CD14-positive monocyte (primary cell): ENCODE measurements around the gene PAQR5. TPM values are rescaled to one million over a fixed set of nuclear protein-coding genes. Genes with fewer than 3 reads are reported as not detected.

ENCODE experiments used
- DNase-seq, 3 donors: peaks; one replicate each; pipeline ENCODE4 v3.0.0-alpha.2; 2011 to 2022
- H2AFZ ChIP-seq: 2 replicates; pipeline ENCODE4 v1.6.0; 2012; ENCODE audit warnings: mild to moderate bottlenecking, low read depth, low read length, inconsistent platforms; ENCODE audit not compliant: insufficient read depth, poor library complexity, severe bottlenecking
- H3K27ac ChIP-seq, 2 donors: 1 replicate in 1 of 2; 2 replicates in 1 of 2; pipeline ENCODE4 v1.5.1; 2012 to 2013; ENCODE audit warnings: low read length in 2 of 2, control low read depth in 1 of 2, inconsistent platforms in 1 of 2, low read depth in 1 of 2, mild to moderate bottlenecking in 1 of 2
- H3K27me3 ChIP-seq, 2 donors: one replicate each; pipeline versions ENCODE4 v1.6.0 to v1.6.1; 2011 to 2013; ENCODE audit warnings: low read length in 2 of 2; ENCODE audit not compliant: control insufficient read depth in 2 of 2, insufficient read depth in 2 of 2
- H3K36me3 ChIP-seq, 2 donors: replicated peaks in 1 of 2; 1 replicate in 1 of 2; 2 replicates in 1 of 2; pipeline versions ENCODE4 v1.5.1 to v1.6.1; 2012 to 2013; ENCODE audit warnings: low read length in 2 of 2, control low read depth in 1 of 2, inconsistent platforms in 1 of 2, mild to moderate bottlenecking in 1 of 2; ENCODE audit not compliant: insufficient read depth in 2 of 2, control insufficient read depth in 1 of 2
- H3K4me1 ChIP-seq, 2 donors: 1 replicate in 1 of 2; 2 replicates in 1 of 2; pipeline versions ENCODE4 v1.5.1 to v1.6.1; 2012 to 2013; ENCODE audit warnings: low read length in 2 of 2, control low read depth in 1 of 2, inconsistent platforms in 1 of 2, mild to moderate bottlenecking in 1 of 2, moderate library complexity in 1 of 2; ENCODE audit not compliant: insufficient read depth in 2 of 2, control insufficient read depth in 1 of 2
- H3K4me2 ChIP-seq: replicated peaks from 2 replicates; pipeline ENCODE3; 2012; ENCODE audit warnings: low read length, moderate library complexity, mild to moderate bottlenecking; ENCODE audit not compliant: poor library complexity, severe bottlenecking; ENCODE audit errors: extremely low read depth
- H3K4me3 ChIP-seq, 3 experiments: fragments of 200-600 bp in 1 of 3; sonication (generic) in 1 of 3; replicated peaks in 1 of 3; 1 replicate in 2 of 3; 2 replicates in 1 of 3; pipeline ENCODE4 v1.5.1; 2011 to 2013; ENCODE audit warnings: low read length in 3 of 3, mild to moderate bottlenecking in 3 of 3, control low read depth in 2 of 3, low read depth in 2 of 3, inconsistent platforms in 1 of 3, moderate library complexity in 1 of 3
- H3K79me2 ChIP-seq: 2 replicates; pipeline ENCODE4 v1.6.0; 2012; ENCODE audit warnings: mild to moderate bottlenecking, control low read depth, inconsistent platforms, low read length, moderate library complexity; ENCODE audit not compliant: insufficient read depth
- H3K9ac ChIP-seq: 2 replicates; pipeline ENCODE4 v1.6.0; 2017; ENCODE audit warnings: low read length, mild to moderate bottlenecking; ENCODE audit not compliant: insufficient read depth, poor library complexity, severe bottlenecking
- H3K9me3 ChIP-seq, 2 donors: replicated peaks in 1 of 2; 1 replicate in 1 of 2; 2 replicates in 1 of 2; pipeline versions ENCODE4 v1.5.1 to v1.6.1; 2012 to 2013; ENCODE audit warnings: low read length in 2 of 2, control low read depth in 1 of 2; ENCODE audit not compliant: control insufficient read depth in 1 of 2, insufficient read depth in 1 of 2
- H4K20me1 ChIP-seq: 2 replicates; pipeline ENCODE4 v1.6.0; 2012; ENCODE audit warnings: mild to moderate bottlenecking, low read length, control low read depth, moderate library complexity; ENCODE audit not compliant: insufficient read depth
- H3K27ac Mint-ChIP-seq, 7 donors: one replicate each; pipeline ENCODE4 v1.8.0; 2020; ENCODE audit warnings: mild to moderate bottlenecking in 7 of 7, mixed read lengths in 7 of 7, moderate library complexity in 6 of 7, inconsistent platforms in 2 of 7
- H3K27me3 Mint-ChIP-seq, 3 donors: one replicate each; pipeline ENCODE4 v1.8.0; 2021 to 2022; ENCODE audit warnings: low read depth in 3 of 3, mild to moderate bottlenecking in 3 of 3, mixed read lengths in 3 of 3, moderate library complexity in 3 of 3, inconsistent platforms in 1 of 3
- H3K36me3 Mint-ChIP-seq, 2 donors: one replicate each; pipeline ENCODE4 v1.8.0; 2020; ENCODE audit warnings: mixed read lengths in 2 of 2, inconsistent platforms in 1 of 2, mild to moderate bottlenecking in 1 of 2
- H3K4me1 Mint-ChIP-seq: one replicate; pipeline ENCODE4 v1.8.0; 2020; ENCODE audit warnings: mild to moderate bottlenecking, mixed read lengths
- H3K4me3 Mint-ChIP-seq, 2 donors: one replicate each; pipeline ENCODE4 v1.8.0; 2020; ENCODE audit warnings: mild to moderate bottlenecking in 2 of 2, mixed read lengths in 2 of 2, moderate library complexity in 1 of 2
- H3K9me3 Mint-ChIP-seq, 7 donors: one replicate each; pipeline ENCODE4 v1.8.0; 2020 to 2022; ENCODE audit warnings: mixed read lengths in 7 of 7, mild to moderate bottlenecking in 6 of 7, moderate library complexity in 6 of 7, inconsistent platforms in 2 of 7
- WGBS: methylation state at CpG from one replicate; pipeline ENCODE4 v1.1.5; 2013; ENCODE audit warnings: missing lambda C conversion rate; ENCODE audit not compliant: insufficient coverage; 5-methylcytosine and 5-hydroxymethylcytosine counted together
- intact Hi-C, 2 donors: fragments of 100-400 bp; cut with micrococcal nuclease; formaldehyde crosslinking; loops; one replicate each; pipeline versions ENCODE4 v1.15.0 to v1.15.1; 2023
- polyA plus RNA-seq, 3 donors: library from polyadenylated mRNA; depleted of rRNA in 1 of 3; unstranded in 2 of 3; stranded (reverse) in 1 of 3; fragments of 300-500 nt in 2 of 3; fragments of >200 nt in 1 of 3; fragmentation: Illumina TruSeq in 2 of 3; gene quantifications; 1 replicate in 2 of 3; 2 replicates in 1 of 3; pipeline ENCODE4 v1.2.3, GENCODE V29; 2012 to 2021
- TF ChIP-seq, protein P1 (sequence below): fragments of 200-600 bp; IDR thresholded peaks from one replicate; pipeline ENCODE4 v1.8.0; 2022; ENCODE audit warnings: antibody characterized with exemption, mild to moderate bottlenecking

Gene PAQR5
- polyA plus RNA-seq, 3 donors = not detected

DNA sequence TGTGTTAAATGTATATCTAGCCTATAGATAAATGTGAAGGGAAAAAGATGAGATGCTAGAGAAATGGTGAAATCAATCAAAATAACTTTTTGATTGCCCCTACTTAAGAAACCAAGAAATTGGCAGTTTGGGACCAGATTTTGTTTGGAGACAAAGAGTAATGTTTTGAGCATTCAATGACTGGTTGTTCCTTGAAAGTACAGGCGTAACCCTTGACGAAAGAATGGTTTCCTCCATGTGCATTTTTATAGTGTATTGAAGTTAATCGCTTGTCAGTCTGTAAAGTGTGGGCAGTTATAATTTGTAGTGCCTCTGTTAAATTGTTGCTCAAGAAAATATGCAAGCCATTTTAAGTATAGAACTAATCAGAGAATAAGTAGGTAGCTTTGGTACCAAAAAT lies 116.7 kb downstream of the PAQR5 start:
- WGBS = 76% methylated on average over 3 of the region's 3 CpGs

DNA sequence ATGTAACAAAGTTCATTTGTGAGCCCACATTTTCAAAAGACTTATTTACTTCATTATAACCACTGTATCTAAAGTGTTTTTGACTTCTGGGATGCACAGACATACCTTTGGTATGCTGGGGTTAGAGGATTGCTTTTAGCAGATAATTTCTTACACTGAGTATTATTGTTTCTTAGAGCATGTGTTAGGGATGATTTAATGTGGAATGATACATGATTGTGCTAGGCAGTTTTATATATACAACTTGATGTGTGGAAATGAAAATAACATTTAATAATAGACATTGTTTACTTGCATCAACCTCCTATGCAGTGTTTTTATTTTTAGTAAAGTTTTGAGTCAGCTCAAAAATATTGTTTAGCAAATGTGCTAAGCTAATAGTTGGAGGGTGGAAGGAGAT lies 118.9 kb downstream of the PAQR5 start:
- no peak for DNase-seq
- peaks cover 10 to 43% of the 10 kb centered on the region in 2 donors for H3K36me3 ChIP-seq
- H3K9ac ChIP-seq = no peak overlapping the region
- H3K4me1 Mint-ChIP-seq = peaks cover 12% of the 10 kb centered on the region
- peaks cover 6 to 14% of the 10 kb centered on the region in 2 donors for H3K4me1 ChIP-seq
- H3K4me3 ChIP-seq = no peak overlapping the region
- TF ChIP-seq, protein P1, sequence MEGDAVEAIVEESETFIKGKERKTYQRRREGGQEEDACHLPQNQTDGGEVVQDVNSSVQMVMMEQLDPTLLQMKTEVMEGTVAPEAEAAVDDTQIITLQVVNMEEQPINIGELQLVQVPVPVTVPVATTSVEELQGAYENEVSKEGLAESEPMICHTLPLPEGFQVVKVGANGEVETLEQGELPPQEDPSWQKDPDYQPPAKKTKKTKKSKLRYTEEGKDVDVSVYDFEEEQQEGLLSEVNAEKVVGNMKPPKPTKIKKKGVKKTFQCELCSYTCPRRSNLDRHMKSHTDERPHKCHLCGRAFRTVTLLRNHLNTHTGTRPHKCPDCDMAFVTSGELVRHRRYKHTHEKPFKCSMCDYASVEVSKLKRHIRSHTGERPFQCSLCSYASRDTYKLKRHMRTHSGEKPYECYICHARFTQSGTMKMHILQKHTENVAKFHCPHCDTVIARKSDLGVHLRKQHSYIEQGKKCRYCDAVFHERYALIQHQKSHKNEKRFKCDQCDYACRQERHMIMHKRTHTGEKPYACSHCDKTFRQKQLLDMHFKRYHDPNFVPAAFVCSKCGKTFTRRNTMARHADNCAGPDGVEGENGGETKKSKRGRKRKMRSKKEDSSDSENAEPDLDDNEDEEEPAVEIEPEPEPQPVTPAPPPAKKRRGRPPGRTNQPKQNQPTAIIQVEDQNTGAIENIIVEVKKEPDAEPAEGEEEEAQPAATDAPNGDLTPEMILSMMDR = no peak
- peak overlapping the region in 1 of 7 donors; percentile 30 for H3K27ac Mint-ChIP-seq
- intact Hi-C loops = no loop called here
- no peaks in the 10 kb centered on the region for H3K27me3 ChIP-seq
- H3K27ac ChIP-seq = no peak overlapping the region
- peaks cover 65% of the 10 kb centered on the region for H3K79me2 ChIP-seq
- H3K9me3 Mint-ChIP-seq = no peaks in the 10 kb centered on the region
- no peak overlapping the region for H3K4me2 ChIP-seq
- peaks cover 23 to 44% of the 10 kb centered on the region in 2 donors for H3K36me3 Mint-ChIP-seq
- no peaks in the 10 kb centered on the region for H3K9me3 ChIP-seq
- H4K20me1 ChIP-seq = no peaks in the 10 kb centered on the region
- no peak overlapping the region for H2AFZ ChIP-seq
- H3K4me3 Mint-ChIP-seq = no peak overlapping the region
- H3K27me3 Mint-ChIP-seq = peaks cover 0 to 7% (median 0%) of the 10 kb centered on the region in 3 donors

More for the DNA sequence above, 116.7 kb downstream of the PAQR5 start:
- intact Hi-C loops = loop anchor here in 1 of 2 donors (2.0 kb wide), 1 partner anchor 37 kb away; the partner anchor contains the start of gene RPLP1
- H3K27ac ChIP-seq = no peak overlapping the region
- peak overlapping the region in 1 of 3 experiments; percentile 97 for H3K4me3 ChIP-seq
- H3K79me2 ChIP-seq = peaks cover 56% of the 10 kb centered on the region
- Mint-ChIP-seq H3K27ac (no peak overlapping the region), H3K36me3 (peaks cover 12 to 26% of the 10 kb centered on the region in 2 donors), H3K4me1 (peaks cover 12% of the 10 kb centered on the region), H3K9me3 (no peaks in the 10 kb centered on the region), H3K27me3 (peaks cover 0 to 7% (median 2%) of the 10 kb centered on the region in 3 donors), H3K4me3 (peak overlapping the region in 1 of 2 donors; percentile 49)
- H3K27me3 ChIP-seq = no peaks in the 10 kb centered on the region
- no peaks in the 10 kb centered on the region for H4K20me1 ChIP-seq
- no peak overlapping the region for H3K9ac ChIP-seq
- H3K36me3 ChIP-seq = peaks cover 3 to 22% of the 10 kb centered on the region in 2 donors
- H2AFZ ChIP-seq = peak overlapping the region; percentile 98
- no peaks in the 10 kb centered on the region for H3K9me3 ChIP-seq
- DNase-seq = no peak
- TF ChIP-seq, protein P1 = no peak
- peak overlapping the region; percentile 99 for H3K4me2 ChIP-seq
- H3K4me1 ChIP-seq = peaks cover 6 to 14% of the 10 kb centered on the region in 2 donors
